Measurements from ENCODE around the gene WSB1.
"Not testable (repeated sequence)": the region's sequence is repeated elsewhere in the genome, so short reads cannot be mapped to it uniquely, and the experiment has no call there.

The WSB1 gene

GRCh38 chr17:27264068-27264812, 29.7 kb upstream of the WSB1 start:
- DNase-seq (ENCODE audit: insufficient read length, low spot score) (no peak), FAIRE-seq (no peak)
- TF ChIP-seq POLR2A (IDR thresholded peaks at IDR 0.05; ENCODE audit: low read depth, low read length): no peak

GRCh38 chr17:27265333-27265732, 28.6 kb upstream of the WSB1 start:
- FAIRE-seq: no peak
- TF ChIP-seq POLR2A (IDR thresholded peaks at IDR 0.05; ENCODE audit: low read depth, low read length): no peak
- no peak for DNase-seq (ENCODE audit: insufficient read length, low spot score)

GRCh38 chr17:27266228-27266627, 27.7 kb upstream of the WSB1 start:
- no peak for TF ChIP-seq POLR2A (IDR thresholded peaks at IDR 0.05; ENCODE audit: low read depth, low read length)
- DNase-seq (ENCODE audit: insufficient read length, low spot score) (no peak), FAIRE-seq (no peak)

- no peak for TF ChIP-seq POLR2A (IDR thresholded peaks at IDR 0.05; ENCODE audit: low read depth, low read length)
- FAIRE-seq: no peak
- no peak for DNase-seq (ENCODE audit: insufficient read length, low spot score)
These were observed 25.4 kb upstream of the WSB1 start for GRCh38 chr17:27268394-27269085.

- DNase-seq (ENCODE audit: insufficient read length, low spot score): no peak
- no peak for TF ChIP-seq POLR2A (IDR thresholded peaks at IDR 0.05; ENCODE audit: low read depth, low read length)
- no peak for FAIRE-seq
These were observed 24.7 kb upstream of the WSB1 start for GRCh38 chr17:27269201-27269600.

GRCh38 chr17:27269974-27270373, 23.9 kb upstream of the WSB1 start:
- no peak for TF ChIP-seq POLR2A (IDR thresholded peaks at IDR 0.05; ENCODE audit: low read depth, low read length)

GRCh38 chr17:27276653-27277156, 17.2 kb upstream of the WSB1 start:
- no peak for FAIRE-seq

More at GRCh38 chr17:27269974-27270373, 23.9 kb upstream of the WSB1 start:
- FAIRE-seq (no peak), DNase-seq (ENCODE audit: insufficient read length, low spot score) (no peak)

GRCh38 chr17:27279132-27279531, 14.8 kb upstream of the WSB1 start:
- DNase-seq (ENCODE audit: insufficient read length, low spot score); FAIRE-seq: not testable (repeated sequence)

More at GRCh38 chr17:27276653-27277156, 17.2 kb upstream of the WSB1 start:
- no peak for TF ChIP-seq POLR2A (IDR thresholded peaks at IDR 0.05; ENCODE audit: low read depth, low read length)
- DNase-seq (ENCODE audit: insufficient read length, low spot score): no peak

GRCh38 chr17:27280527-27280926, 13.4 kb upstream of the WSB1 start:
- FAIRE-seq: no peak
- no peak for DNase-seq (ENCODE audit: insufficient read length, low spot score)
- no peak for TF ChIP-seq POLR2A (IDR thresholded peaks at IDR 0.05; ENCODE audit: low read depth, low read length)

GRCh38 chr17:27281438-27281837, 12.5 kb upstream of the WSB1 start:
- no peak for DNase-seq (ENCODE audit: insufficient read length, low spot score)
- FAIRE-seq: no peak
- TF ChIP-seq POLR2A (IDR thresholded peaks at IDR 0.05; ENCODE audit: low read depth, low read length): no peak

GRCh38 chr17:27282054-27282551, 11.8 kb upstream of the WSB1 start:
- DNase-seq (ENCODE audit: insufficient read length, low spot score) (no peak), FAIRE-seq (no peak)
- TF ChIP-seq POLR2A (IDR thresholded peaks at IDR 0.05; ENCODE audit: low read depth, low read length): no peak

GRCh38 chr17:27283060-27283459, 10.9 kb upstream of the WSB1 start:
- FAIRE-seq: no peak
- TF ChIP-seq POLR2A (IDR thresholded peaks at IDR 0.05; ENCODE audit: low read depth, low read length): no peak
- DNase-seq (ENCODE audit: insufficient read length, low spot score): no peak

- DNase-seq (ENCODE audit: insufficient read length, low spot score) (no peak), FAIRE-seq (no peak)
- TF ChIP-seq POLR2A (IDR thresholded peaks at IDR 0.05; ENCODE audit: low read depth, low read length): no peak
These were observed 10.2 kb upstream of the WSB1 start for GRCh38 chr17:27283751-27284150.

- DNase-seq (ENCODE audit: insufficient read length, low spot score) (no peak), FAIRE-seq (no peak)
- no peak for TF ChIP-seq POLR2A (IDR thresholded peaks at IDR 0.05; ENCODE audit: low read depth, low read length)
These were observed 9.0 kb upstream of the WSB1 start for GRCh38 chr17:27284811-27285415.

Data from H54 (cell line).